ENCODE results near the gene TBC1D22A.

Gene TBC1D22A

GRCh38 chr22:46753761-46754109 is 8.7 kb upstream of the TBC1D22A start:
- DNase-seq: no peak

GRCh38 chr22:46754110-46754799 is 8.2 kb upstream of the TBC1D22A start:
- DNase-seq: peak; percentile 77

GRCh38 chr22:46754826-46755225 is 7.6 kb upstream of the TBC1D22A start:
- DNase-seq: no peak

DNA sequence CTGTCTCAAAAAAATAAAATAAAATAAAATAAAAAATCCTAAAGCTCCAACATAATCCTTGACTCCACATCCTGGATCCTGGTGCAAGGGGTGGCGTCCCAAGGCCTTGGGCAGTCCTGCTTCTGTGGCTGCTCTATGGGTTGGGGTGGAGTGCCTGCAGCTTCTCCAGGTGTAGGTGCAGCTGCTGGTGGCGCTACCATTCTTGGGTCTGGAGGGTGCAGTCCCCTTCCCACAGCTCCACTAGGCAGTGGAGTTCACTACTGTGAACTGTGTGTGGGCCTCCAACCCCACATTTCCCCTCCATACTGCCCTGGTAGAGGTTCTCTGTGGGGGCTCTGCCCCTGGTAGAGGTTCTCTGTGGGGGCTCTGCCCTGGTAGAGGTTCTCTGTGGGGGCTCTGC is 6.9 kb upstream of the TBC1D22A start:
- DNase-seq: no peak

GRCh38 chr22:46756097-46756496 is 6.4 kb upstream of the TBC1D22A start:
- DNase-seq: no peak

GRCh38 chr22:46757104-46757503 is 5.3 kb upstream of the TBC1D22A start:
- no peak for DNase-seq

DNA sequence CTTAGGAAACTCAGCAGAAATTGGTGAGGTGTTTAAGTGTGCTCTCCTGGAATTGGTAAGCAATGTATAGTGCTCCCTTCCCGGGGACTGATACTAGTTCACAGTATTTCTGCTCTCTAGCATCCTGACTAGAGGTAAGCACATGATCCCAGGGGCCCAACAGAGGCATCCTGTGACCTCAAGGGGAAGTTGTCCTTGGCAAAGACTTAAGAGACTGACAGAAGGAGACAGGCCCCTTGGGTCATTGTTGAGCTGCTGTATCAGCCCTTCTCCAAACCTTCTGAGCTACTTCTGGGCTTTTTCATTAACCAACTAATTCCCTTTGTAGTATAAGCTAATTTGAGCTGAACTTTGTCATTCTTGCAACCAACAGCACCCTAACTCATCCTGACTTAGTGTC is 4.3 kb upstream of the TBC1D22A start:
- no peak for DNase-seq

GRCh38 chr22:46758867-46759290 is 3.6 kb upstream of the TBC1D22A start:
- DNase-seq: no peak

GRCh38 chr22:46761017-46761416 is 1.4 kb upstream of the TBC1D22A start:
- no peak for DNase-seq

GRCh38 chr22:46761539-46762237 is 762 bp upstream of the TBC1D22A start:
- no peak for DNase-seq

DNA sequence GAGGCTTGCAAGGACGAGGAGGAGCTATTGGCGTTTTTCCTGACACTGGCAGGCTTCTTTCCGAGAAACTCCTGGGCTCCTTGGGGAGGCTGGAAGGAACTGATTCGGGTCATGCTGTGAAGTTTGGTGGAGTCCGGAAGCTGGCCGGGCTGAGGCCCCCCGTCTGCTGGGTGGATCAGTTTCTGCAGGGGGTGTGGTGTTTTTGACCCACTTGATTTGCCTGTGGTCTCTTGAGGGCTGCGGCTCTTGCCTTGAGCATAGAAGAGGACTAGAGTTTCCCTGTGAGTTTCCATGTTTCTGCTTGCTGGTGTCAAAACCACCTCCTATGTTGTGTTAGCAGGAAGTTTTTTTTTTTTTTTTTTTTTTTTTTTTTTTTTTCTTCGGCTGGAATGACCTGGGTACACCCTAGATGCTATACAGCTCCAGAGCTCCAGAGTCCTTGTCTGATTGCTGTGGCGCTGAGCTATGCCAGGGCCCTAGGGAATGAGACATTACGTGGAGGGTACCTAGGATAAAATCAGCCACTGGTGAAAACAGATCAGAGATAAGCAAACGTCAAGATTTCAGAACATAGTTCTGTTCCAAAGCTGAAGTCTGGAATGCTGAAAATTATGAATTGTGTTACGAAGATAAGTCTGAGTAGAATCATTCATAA is 728 bp downstream of the TBC1D22A start:
- DNase-seq: no peak

- DNase-seq: no peak
These were observed 1.8 kb downstream of the TBC1D22A start for GRCh38 chr22:46764140-46764680.

DNA sequence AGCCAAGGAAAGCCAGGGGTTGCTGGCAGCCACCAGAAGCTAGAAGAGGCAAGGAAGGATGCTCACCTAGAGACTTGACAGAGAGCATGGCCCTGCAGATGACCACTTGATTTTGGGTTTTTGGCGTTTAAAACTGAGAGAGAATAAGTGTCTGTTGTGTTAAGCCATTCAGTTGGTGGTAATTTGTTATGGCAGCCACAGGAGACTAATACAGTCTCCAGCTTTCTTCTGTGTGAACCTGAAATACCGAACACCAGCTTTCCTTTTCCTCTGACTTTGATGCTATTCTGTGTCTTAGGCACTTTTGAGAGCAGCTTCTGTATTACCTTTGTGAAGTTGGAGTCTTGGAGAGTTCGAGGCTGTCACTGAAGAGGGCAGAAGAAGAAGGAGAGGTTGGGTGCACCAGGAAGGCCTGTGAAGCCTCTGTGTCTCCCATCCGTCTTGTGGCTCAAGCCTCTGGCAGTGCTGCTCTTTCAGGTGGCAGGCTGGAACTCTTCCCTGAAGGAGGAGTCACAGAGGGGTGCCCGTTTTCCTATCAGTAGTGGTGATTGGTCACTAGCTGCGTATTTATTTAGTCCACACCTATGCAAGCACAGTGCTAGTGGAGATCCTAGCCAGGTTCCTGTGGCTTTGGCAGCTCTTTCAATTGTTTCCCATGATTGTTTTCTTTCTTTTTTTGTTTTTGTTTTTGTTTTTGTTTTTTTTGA is 2.5 kb downstream of the TBC1D22A start:
- DNase-seq: no peak

DNA sequence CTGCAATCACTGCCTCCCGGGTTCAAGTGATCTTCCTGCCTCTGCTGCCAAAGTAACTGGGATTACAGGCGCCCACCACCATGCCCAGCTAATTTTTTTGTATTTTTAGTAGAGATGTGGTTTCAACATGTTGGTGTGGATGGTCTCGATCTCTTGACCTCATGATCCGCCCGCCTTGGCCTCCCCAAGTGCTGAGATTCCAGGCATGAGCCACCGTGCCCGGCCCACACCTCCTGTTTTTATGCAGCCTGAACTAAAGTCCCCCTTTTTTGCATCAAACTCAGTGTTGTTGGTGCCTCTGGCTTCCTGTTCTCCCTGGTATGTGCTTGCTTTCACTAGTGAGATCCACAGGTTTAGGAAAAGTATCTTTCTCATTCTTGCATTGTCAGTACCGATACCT is 4.2 kb downstream of the TBC1D22A start:
- no peak for DNase-seq

- no peak for DNase-seq
These were observed 5.0 kb downstream of the TBC1D22A start for GRCh38 chr22:46767249-46767985.

DNA sequence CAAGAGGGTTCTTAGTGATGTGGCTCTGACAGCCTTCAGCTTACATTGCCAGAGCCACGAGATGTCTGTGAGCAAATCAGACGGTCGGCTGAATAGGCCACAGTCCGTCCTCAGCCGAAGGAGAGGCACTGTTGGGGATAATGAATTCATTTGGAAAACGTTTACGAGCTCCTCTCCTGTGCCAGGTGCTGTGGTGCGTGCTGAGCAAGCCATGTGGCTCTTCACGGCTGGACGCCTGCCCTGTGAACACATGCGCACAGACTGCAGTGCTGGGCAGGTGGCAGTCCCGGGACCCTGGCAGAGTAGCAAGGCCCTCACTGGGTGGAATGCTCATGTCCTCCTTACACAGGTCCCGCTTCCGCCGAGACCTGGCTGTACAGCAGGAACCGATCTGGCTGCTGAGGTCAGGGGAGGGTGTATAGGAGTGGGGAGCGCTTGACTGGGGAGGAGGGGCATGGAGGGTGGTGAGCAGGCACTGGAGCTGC is 6.8 kb downstream of the TBC1D22A start:
- no peak for DNase-seq

- DNase-seq: no peak
These were observed 7.3 kb downstream of the TBC1D22A start for GRCh38 chr22:46769706-46770105.

DNA sequence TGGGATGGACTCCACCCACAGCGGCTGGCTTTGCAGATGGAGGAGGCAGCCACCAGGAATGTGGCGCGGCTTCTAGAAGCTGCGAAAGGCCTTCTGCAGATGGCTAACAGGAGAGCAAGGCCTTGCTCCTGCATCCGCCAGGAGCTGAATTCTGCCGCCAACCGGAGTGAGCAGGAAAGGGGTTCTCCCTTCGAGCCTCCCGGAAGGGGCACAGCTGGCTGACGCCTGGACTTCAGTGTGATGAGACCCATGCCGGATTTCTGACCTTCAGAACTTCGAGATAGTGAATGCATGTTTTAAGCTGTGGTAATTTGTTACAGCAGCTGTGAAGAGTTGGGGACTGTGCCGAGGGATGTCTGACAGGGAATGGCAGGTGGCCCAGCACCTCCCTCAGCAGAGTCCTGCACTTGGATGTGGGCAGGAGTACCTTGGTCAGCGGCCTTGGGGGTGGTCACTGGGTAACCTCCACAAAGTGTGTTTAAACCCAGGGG is 7.7 kb downstream of the TBC1D22A start:
- DNase-seq: no peak

DNA sequence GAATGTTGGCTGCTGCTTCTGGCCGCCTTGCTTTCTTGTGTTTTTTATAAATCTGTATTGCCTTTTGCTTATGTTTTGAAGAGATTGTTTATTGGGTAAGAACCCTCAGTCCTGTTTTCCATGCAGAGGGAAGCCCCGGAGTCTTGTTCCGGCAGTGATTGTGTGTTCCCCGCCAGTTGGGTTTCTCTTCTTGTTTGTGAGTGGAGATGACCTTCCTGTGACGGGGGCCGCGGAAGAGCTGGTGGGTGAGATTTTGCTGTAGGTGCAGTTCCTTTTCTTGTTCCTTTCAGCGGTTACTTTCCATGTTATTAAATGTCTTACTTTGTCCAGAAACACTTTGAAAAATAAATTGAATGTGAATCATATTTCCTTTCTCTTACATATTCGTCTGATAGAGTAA is 8.3 kb downstream of the TBC1D22A start:
- no peak for DNase-seq

GRCh38 chr22:46773076-46773475 is 10.6 kb downstream of the TBC1D22A start:
- DNase-seq: no peak

DNA sequence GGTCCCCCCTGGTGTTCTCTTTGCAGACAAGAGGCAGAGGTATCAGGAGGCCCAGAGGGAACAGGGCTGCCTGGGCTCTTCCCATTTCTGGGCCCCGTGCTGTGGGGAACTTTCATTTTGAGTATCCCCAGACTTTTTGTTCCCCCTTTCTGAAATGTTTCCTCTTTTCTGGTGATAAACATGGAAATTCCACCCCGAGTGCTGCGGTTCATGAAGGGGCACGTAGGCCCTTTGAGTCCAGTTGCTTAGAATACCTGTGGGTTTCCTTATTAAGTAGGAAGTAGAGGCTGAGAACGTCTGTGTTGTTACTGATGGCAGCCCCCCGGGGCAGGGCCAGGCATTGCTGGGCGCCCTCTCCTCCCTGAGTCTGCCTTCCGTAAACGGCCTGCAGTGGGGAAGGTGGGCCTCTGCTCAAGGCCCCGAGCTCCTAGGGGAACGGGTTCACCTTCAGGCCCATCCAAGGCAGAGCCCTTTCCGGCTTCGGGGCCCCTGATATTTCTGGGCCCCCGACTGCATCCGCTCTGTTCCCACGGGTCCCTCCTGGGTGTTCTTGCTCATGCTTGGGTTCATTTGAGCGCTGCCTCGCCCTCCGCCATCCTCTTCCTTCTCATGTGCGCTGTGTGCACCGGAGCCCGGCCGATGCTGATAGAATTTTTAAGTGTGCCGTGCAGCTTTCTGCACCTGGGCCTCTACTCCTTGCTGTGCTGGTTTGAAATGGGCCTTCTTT is 12.0 kb downstream of the TBC1D22A start:
- DNase-seq: no peak

Measured in NCI-H226 (cell line).